HG03457 (cell line): ENCODE results near the gene MIA2.
"Not testable (repeated sequence)": the region's sequence is repeated elsewhere in the genome, so short reads cannot be mapped to it uniquely, and the experiment has no call there.

Source experiments
- ATAC-seq: cut with Tn5 transposase; IDR thresholded peaks from one replicate; pipeline ENCODE4 v1.9.1; 2021; ENCODE audit warnings: moderate number of reproducible peaks; ENCODE audit not compliant: unreplicated experiment

MIA2 gene

DNA sequence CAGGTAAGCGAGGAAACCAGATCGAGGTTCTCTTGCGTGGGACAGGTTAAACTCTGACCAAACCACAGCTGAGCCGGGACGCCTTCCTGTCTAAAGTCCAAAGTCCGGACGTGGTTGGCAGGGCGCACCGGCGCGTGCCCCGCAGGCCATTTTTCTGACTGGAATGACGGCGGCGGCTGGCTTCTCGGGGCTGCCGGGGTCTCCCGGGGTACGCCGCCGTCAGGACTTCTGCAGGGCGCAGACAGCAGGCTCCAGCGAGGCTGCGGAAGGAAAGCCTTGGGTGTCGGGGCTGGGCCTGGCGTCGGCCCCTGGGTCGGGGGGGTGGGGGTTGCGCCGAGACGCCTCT is 32.8 kb downstream of the MIA2 start:
- peak; percentile 40 for ATAC-seq

DNA sequence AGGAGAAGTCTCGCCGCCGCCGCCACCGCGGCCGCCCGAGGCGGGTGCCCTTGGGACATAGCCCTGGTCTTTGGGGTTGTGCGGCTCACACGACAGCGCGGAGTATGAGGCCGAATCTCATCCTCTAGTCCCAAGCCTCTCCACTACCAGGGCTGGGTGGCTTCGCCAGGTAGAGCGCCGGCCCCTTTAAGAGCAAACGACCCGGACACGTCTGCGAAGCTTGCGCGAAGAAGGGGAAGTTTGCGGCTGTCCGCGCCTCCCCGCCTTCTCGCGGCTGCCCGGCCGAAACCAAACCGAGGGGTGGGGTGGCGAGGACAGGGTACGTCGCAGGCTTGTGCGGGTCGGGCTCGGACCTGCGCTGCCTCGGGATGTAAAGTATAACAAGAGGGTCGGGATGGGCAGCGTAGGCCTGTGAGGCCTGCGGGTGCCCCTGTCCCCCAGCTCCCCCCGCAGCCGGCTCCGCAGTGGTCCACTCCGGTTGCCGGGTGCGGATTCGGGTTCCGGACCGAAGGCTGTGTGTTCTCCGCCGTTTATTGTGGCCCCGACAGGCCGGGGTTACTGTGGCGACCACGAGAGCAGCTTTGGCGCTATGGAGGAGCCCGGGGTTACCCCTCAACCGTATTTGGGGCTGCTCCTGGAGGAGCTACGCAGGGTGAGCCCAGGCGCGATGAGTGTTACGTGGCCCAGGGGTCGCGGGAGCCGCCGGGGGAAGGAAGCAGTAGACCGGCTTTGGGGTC is 33.3 kb downstream of the MIA2 start:
- peak; percentile 73 for ATAC-seq

DNA sequence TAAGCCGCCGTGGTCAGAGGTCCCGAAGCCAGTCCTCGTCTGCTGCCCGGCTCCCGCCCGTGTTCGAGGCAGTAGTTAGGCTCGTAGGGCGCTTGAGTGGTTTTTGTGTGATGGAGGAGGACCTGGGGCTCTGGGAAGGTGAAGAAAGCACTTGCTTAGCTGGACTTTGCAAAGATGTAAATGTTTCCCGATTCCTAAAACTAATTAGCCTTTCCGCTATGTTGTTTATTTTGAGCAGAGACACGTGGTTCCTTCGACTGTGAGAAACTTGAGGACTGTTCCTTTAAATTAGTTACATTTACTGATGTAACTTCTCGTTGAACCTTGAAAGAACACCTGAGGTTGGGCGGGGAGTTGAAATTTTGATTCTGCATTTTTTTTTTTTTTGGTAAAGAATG is 33.9 kb downstream of the MIA2 start:
- ATAC-seq, result no peak

DNA sequence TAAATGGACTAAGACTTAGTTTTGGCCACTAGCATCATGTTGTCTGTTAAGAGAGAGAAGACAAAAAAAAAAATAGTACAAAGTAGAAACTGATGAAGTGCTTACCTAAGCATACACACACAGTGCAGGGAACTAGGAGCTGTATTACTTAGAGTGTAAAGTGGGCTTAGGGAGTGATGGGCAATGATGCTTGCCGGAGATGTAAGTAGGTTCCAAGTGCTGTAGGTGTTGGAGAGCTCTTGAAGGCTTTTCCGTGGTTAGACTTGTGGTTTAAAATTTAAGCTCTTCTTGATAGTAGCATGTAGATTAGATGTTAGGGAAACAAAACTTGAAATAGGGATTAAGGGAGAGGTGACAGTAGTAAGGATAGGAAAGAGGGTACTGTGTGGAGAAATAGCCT is 34.7 kb downstream of the MIA2 start:
- ATAC-seq, result no peak

DNA sequence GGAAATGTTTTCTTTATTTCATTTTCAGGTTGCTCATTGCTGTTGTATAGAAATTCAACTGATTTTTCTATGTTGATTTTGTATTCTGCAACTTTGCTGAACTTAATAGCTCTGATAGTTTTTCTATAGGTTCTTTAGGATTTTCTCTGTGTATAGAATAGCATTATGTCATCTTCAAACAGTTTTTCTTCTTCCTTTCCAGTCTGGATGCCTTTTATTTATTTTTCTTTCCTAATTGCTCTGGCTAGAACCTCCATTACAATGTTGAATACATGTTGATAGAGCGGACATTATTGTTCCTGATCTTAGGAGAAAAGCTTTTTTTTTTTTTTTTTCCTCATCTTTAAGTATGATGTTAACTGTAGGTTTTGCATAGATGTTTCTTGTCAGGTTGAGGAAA is 39.2 kb downstream of the MIA2 start:
- ATAC-seq, result no peak

DNA sequence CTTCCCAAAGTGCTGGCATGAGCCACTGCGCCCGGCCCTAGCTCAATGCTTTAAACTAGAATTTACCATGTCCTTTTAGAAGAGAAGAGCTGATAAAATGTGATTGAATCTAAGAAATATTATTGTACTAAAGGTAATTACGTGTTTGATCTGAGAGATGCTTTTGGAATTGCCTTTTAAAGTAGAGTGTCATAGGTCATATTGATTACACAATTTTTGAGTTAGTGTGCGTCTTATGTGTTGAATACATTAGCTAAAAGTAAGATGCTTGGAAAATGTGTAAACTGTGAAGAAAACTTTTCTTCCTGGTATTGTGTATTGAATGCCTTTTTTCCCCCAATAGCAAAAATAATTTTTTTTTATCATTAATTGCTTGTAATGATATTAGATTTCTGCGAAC is 41.7 kb downstream of the MIA2 start:
- ATAC-seq, result no peak

DNA sequence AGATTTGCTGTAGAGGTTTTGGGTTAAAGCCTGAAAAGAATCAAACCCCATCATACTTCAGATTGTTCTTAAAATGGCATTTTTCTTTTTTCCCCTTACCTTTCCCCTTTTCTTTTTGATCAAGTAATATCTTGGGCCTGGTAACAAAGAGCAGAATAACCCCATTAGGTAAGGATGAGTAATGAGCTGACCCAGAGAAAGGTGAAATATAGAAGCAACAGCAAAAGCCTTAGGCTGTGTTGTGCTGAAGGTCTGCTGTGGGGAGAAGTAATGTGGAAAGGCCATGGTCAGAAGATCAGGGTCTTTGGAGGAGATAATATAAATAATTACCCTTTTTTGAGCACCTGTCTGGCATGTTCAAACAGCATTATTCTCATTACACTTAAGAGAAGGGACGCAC is 42.3 kb downstream of the MIA2 start:
- ATAC-seq, result no peak

DNA sequence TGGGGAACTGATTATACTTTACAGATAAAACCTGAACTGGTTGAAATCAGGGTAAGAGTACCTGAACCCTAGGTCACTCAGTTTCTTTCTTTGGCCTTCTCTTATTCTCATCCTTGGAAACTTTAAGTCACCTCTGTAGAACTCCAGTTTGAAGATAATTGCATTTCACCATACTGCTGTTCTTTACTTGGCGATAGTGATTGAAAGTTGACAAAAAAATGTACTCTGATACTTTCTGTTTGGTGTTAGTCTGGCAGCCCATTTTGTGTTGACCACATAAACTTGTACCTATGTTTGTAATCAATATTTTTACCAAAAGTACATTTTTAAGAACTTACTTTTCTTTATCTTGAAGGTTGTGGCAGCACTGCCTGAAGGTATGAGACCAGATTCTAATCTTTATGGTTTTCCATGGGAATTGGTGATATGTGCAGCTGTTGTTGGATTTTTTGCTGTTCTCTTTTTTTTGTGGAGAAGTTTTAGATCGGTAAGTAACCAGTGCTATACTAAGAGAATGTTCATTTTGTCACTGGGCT is 42.9 kb downstream of the MIA2 start:
- ATAC-seq, result no peak

DNA sequence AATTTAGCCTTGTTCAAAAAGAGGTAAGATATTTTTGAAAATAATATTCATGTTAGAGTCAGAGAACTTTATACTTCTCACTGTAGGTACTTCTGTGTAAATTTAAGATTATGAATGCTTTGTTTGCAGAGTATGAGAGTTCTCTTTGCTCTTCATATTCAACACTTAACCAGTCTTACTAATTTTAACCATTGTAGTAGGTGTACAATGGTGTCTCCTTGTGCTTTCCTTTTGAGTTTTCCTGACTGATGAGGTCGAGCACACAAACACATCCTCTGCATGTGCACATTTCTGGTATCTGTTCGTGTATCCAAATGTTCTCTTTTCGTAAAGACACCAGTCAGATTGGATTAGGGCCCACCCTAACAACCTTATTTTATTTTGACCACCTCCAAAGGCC is 45.8 kb downstream of the MIA2 start:
- ATAC-seq, result no peak

DNA sequence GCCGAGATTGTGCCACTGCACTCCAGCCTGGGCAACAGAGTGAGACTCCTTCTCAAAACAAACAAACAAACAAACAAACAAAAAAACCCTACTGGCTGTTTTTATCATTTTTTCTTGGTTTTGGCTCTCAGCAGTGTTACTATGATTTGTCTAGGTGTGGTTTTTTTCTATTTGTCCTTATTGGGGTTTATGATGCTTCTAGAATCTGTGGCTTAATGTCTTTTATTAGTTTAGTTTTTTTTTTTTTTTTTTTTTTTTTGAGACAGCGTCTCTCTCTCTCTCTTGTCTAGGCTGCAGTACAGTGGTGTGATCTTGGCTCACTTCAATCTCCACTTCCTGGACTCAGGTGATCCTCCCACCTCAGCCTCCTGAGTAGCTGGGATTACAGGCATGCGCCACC is 47.0 kb downstream of the MIA2 start:
- not testable (repeated sequence) for ATAC-seq

DNA sequence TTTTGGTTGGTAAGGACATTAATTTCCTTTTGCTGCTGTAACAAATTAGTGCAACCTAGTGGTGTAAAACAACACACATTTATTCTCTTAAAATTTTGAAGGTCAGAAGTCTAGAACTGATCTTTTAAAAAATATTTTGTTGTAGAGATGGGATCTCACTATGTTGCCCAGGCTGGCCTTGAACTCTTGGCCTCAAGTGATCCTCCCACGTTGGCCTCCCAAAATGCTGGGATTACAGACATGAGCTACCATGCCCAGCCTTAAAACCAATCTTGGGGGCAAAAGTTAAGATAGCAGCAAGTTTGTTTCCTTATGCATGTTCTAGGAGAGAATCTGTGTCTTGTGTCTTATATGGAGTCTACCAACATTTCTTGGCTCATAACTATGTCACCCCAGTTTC is 55.8 kb downstream of the MIA2 start:
- ATAC-seq, result no peak

DNA sequence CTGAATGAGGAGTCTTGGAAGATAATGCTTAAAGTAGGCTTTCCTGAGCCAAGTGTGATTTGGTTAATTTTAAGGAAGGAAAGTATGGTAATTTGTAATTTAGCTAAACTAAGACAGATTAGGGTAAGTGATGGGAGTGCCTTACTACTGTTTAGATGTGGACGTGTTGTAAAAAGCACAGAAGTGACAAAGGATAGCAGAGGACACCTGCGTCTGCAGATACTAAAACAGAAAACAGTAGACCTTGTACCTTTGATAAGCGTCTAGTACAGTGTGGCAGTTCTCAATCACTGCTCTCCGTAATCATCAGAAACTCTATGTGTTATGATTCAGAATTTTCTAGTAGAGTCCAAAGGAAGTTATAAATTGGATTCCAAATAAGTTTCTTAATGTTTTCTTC is 58.0 kb downstream of the MIA2 start:
- ATAC-seq, result no peak

DNA sequence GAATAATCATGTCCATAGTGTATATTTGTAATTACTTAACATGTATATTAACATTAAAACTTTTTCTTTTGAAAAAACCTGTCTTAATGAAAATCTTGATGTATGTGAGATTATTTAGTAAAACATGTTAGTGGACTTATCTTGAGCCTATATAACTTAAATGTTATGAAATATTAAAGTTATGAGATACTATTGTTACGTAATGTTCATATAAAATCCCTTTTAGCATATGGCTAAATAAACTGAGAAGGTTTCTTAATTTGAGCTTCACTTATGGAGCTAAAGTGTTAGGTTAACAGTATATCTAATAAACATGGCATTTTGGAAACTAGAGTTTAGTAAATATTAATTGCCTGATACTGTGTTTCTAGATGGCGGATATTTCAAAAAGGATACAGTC is 59.9 kb downstream of the MIA2 start:
- ATAC-seq, result no peak

DNA sequence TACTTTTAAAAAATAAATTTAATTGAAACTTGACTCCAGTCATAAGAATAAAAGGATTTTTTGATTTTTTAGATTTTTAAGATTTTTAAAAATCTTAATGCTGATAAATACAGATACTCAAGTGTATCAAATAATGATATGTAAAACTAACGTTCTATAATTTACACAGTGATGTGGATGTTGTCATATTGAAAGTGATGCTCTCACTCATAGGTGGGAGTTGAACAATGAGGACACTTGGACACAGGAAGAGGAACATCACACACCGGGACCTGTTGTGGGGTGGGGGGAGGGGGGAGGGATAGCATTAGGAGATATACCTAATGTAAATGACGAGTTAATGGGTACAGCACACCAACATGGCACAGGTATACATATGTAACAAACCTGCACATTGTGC is 66.7 kb downstream of the MIA2 start:
- not testable (repeated sequence) for ATAC-seq

DNA sequence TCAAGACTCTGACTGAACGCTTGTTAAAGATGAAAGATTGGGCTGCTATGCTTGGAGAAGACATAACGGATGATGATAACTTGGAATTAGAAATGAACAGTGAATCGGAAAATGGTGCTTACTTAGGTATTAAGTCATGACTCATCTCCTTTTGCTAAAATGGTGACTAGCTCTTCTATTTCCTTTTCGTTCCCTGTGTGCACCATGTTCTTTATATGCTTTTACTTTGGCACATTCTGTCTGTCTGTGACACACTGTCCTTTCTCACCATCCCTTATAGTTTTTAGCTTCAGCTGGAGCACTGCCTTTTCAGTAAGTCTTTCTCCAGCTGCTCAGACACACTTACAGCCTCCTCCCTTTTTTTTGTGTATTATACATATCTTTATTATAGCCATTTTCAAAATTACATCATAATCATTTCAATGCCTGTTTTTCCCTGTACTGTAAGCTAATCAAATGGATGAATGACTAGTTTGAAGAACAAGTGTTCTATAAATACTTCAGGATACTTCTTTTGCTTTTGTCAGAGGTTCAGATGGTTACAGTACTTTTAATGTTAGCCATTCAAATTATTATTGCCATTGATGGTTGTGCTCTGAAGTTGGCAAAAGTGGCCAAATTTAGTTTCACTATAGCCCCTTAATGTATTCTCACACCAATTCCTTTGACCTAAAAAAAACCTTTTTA is 68.6 kb downstream of the MIA2 start:
- ATAC-seq, result no peak

DNA sequence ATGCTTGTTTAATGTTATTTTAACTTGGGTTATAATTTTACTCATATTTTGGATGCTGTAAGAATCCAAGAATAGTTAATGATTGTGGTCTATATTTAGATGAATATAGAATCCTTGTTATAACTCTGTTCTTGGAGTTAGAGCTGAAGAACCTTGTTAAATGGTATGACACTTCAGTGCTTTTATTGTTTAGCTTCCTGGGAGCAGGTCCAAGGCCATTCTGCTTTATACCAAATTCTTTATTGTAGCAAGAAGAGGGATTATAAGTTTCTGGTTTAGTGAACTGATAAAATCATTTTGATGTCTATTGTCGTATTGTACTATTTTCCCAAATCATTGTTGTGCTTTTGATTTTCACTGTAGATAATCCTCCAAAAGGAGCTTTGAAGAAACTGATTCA is 69.4 kb downstream of the MIA2 start:
- ATAC-seq, result no peak

DNA sequence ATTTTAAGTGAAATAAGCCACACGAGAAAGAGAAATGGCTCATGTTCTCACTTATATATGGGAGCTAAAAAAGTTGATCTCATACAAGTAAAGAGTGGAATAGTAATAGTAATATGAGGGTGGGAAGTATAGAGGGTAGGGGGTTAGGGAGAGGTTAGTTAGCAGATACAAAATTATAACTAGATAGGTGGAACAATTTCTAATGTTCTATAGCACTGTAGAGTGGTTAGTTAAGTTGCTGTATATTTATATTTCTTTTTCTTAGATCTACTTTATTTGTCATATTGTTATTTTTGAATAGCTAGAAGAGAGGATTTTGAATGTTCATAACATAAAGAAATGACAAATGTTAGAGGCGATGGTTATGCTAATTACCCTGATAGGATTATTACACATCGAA is 74.1 kb downstream of the MIA2 start:
- ATAC-seq, result no peak

DNA sequence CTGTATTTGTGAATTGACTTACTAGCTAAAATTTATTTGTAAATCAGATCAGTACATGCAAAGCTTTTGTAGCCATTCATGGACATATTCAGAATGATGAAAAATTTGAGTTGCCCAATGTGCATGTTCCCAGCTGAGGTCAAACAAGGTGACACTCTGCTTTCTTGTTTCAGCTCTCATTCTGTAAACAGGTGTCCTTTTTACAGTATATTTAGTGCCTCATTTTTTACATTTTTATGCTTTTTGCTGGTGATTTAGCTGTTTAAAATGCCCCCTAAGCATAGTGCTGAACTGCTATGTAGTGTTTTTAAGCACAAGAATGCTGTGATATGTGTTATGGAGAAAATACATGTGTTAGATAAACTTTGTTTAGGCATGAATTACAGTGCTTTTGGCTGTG is 76.3 kb downstream of the MIA2 start:
- ATAC-seq, result no peak

DNA sequence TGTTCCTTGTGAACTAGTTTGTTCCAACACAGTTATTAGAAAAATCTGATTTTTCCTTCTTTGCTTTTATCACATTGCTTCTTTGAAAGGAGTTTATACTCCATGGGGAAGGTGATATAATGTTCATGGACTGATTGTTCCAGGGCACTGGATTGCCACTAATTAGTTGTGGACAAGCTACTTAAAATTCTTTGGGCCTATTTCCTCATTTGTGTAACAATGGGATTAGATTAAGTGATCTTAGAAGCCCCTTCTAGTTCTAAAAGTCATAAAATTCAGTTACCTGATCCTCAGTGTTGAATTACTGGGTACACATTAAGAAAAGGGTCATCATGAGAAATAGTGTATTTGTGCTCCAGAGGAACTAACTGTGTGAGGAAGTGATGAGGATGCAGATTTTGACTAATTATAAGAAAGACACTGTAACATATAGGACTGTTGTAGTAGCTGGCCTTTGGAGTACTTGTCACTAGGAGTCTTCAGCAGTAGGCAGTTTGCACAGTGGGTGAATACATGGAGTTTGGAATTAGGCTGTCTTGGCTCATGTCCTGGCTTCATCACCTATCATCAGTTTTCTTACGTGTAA is 82.2 kb downstream of the MIA2 start:
- no peak for ATAC-seq

DNA sequence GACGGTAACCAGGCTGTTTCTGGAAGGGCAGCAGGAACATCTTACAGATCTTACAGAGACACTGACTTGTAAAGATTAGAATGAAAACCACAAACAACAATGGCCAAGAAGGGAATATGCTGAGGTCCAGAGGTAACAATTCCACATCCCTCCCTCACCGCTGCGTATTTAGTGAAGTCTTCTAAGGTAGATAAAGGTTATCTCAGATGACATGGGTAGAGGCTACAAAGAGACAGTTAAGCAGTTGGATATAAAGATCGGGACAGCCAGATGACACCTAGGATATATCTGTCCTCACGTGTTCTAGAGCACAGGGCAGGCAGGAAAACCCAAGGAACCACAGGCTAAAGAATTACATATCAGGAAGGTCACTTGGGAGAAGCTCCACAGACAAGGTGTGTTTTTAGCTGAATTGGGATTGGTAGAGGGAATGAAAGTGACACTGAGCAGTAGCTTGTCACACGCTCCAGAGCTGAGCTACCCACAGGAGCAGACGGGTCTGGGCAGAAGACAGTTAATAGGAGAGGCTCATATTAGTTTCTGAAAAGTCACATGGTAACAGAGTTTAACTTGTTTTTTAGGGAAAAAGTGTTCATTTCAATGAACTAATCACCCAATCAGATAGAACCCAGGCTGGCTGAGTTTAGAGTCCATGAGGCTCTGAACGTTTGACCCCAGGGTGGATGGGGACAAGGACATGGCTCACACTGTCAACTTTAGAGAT is 83.3 kb downstream of the MIA2 start:
- no peak for ATAC-seq

DNA sequence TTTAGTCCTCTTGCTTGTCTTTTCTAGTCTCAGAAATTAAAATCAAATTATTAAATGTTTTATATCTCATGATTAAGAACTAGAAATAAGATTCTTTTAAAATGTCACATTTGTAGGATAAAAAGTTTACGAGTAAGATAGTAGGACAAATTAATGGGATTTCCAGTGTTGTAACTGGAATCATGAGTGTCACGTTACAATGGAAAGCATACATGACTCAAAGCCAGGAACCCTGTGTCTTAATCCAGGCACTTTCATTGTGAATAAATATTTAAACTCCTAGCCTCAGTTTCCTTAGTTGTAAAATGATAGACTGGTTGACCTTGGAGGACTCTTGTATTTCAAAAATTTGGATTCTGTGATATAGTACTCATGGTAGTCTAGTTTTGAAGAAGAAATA is 84.9 kb downstream of the MIA2 start:
- no peak for ATAC-seq

DNA sequence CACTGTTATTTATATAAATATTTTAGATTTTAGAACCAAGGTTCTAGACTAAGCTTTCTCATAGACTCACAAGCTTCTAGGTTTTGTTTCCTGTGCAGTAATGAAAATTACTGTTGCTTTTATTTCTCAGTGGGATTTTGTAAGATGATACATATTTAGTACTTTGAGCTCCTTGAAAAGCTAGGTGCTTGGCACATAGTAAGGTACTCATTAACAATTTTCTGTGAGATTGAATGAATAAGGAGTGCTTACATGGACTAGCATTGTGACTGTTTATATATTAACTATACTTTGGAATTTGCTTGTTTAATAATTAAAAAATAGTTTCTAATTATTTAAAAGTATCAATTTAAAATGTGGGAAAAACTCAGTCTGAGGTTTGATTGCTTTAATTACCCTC is 85.7 kb downstream of the MIA2 start:
- ATAC-seq, result no peak
